Muscle layer of duodenum (tissue), 2 donors: ENCODE data around the gene PRKG1.

ENCODE experiments used
- H3K27ac ChIP-seq: one replicate; pipeline ENCODE4 v1.7.0; 2013; ENCODE audit warnings: mild to moderate bottlenecking, low read length
- H3K27me3 ChIP-seq: one replicate; pipeline ENCODE4 v1.7.0; 2013; ENCODE audit warnings: low read depth, mild to moderate bottlenecking, control low read depth, low read length
- H3K36me3 ChIP-seq, 2 donors: one replicate each; pipeline ENCODE4 v1.7.0; 2013; ENCODE audit warnings: low read length in 2 of 2, control low read depth in 1 of 2, mild to moderate bottlenecking in 1 of 2; ENCODE audit not compliant: insufficient read depth in 2 of 2, control insufficient read depth in 1 of 2
- H3K4me1 ChIP-seq, 2 donors: one replicate each; pipeline ENCODE4 v1.7.0; 2013; ENCODE audit warnings: low read length in 2 of 2, mild to moderate bottlenecking in 2 of 2, control low read depth in 1 of 2, moderate library complexity in 1 of 2; ENCODE audit not compliant: insufficient read depth in 2 of 2, control insufficient read depth in 1 of 2
- H3K4me3 ChIP-seq, 2 donors: one replicate each; pipeline ENCODE4 v1.7.0; 2013; ENCODE audit warnings: low read length in 2 of 2, low read depth in 1 of 2, mild to moderate bottlenecking in 1 of 2
- H3K9me3 ChIP-seq, 2 donors: one replicate each; pipeline ENCODE4 v1.7.0; 2013; ENCODE audit warnings: low read length in 2 of 2, control low read depth in 1 of 2, mild to moderate bottlenecking in 1 of 2; ENCODE audit not compliant: control insufficient read depth in 1 of 2
- donor health status: healthy.

PRKG1 gene

DNA sequence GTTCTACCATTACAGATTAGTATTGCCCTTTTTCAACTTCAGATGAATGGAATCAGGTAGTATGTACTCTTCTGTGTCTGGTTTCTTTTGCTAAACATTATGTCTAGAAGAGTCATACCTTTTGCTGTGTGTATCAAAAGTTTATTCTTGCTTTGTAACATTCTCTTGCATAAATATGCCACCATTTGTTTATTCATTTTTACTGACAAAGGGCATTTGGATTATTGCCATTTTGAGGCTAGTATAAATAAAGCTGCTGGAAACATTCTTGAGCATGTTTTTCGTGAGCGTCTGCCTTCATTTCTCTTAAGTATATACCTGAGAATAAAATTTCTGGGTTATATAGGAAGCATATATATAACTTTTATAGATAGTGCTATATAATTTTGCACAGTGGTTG is 746.8 kb downstream of the PRKG1 start:
- no peaks in the 10 kb centered on the region for H3K9me3 ChIP-seq
- no peaks in the 10 kb centered on the region for H3K36me3 ChIP-seq
- H3K4me1 ChIP-seq: peaks cover 0 to 3% of the 10 kb centered on the region in 2 donors
- H3K27ac ChIP-seq: no peak overlapping the region
- no peaks in the 10 kb centered on the region for H3K27me3 ChIP-seq
- no peak overlapping the region for H3K4me3 ChIP-seq

GRCh38 chr10:51821745-51822144 is 747.5 kb downstream of the PRKG1 start:
- H3K36me3 ChIP-seq: no peaks in the 10 kb centered on the region
- no peak overlapping the region for H3K27ac ChIP-seq
- no peaks in the 10 kb centered on the region for H3K9me3 ChIP-seq
- H3K4me3 ChIP-seq: no peak overlapping the region
- peaks cover 0 to 3% of the 10 kb centered on the region in 2 donors for H3K4me1 ChIP-seq
- H3K27me3 ChIP-seq: no peaks in the 10 kb centered on the region

- H3K4me1 ChIP-seq: no peaks in the 10 kb centered on the region
- H3K36me3 ChIP-seq: no peaks in the 10 kb centered on the region
- peaks cover 0 to 3% of the 10 kb centered on the region in 2 donors for H3K9me3 ChIP-seq
- no peak overlapping the region for H3K27ac ChIP-seq
- H3K4me3 ChIP-seq: no peak overlapping the region
- H3K27me3 ChIP-seq: no peaks in the 10 kb centered on the region
These were observed 758.5 kb downstream of the PRKG1 start for GRCh38 chr10:51832652-51833383.

DNA sequence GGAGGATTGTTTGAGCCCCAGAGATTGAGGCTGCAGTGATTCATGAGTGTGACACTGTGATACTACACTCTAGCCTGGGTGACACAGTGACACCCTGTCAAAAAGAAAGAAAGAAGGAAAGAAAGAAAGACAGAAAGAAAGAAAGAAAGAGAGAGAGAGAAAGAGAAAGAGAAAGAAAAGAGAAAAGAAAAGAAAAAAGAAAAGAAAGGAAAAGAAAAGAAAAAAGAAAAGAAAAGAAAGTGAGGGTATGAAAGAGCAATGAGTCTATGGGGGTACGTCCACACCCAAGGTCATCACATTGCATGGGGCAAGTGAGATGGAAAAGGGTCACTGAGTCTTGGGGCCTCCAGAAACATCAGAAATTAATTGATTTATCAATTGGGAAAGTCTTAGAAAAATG is 760.3 kb downstream of the PRKG1 start:
- Histone ChIP-seq H3K4me1 (no peaks in the 10 kb centered on the region), H3K36me3 (no peaks in the 10 kb centered on the region), H3K4me3 (no peak overlapping the region), H3K27ac (no peak overlapping the region), H3K9me3 (no peaks in the 10 kb centered on the region), H3K27me3 (no peaks in the 10 kb centered on the region)

- Histone ChIP-seq H3K36me3 (no peaks in the 10 kb centered on the region), H3K4me3 (no peak overlapping the region), H3K27ac (no peak overlapping the region), H3K27me3 (no peaks in the 10 kb centered on the region), H3K9me3 (no peaks in the 10 kb centered on the region), H3K4me1 (no peaks in the 10 kb centered on the region)
These were observed 764.2 kb downstream of the PRKG1 start for GRCh38 chr10:51838471-51838870.

- no peaks in the 10 kb centered on the region for H3K4me1 ChIP-seq
- H3K27ac ChIP-seq: no peak overlapping the region
- H3K36me3 ChIP-seq: no peaks in the 10 kb centered on the region
- no peak overlapping the region for H3K4me3 ChIP-seq
- H3K9me3 ChIP-seq: no peaks in the 10 kb centered on the region
- no peaks in the 10 kb centered on the region for H3K27me3 ChIP-seq
These were observed 769.7 kb downstream of the PRKG1 start for GRCh38 chr10:51843966-51844365.

- Histone ChIP-seq H3K27ac (no peak overlapping the region), H3K36me3 (no peaks in the 10 kb centered on the region), H3K9me3 (no peaks in the 10 kb centered on the region), H3K4me3 (no peak overlapping the region), H3K4me1 (no peaks in the 10 kb centered on the region), H3K27me3 (no peaks in the 10 kb centered on the region)
These were observed 772.7 kb downstream of the PRKG1 start for GRCh38 chr10:51846856-51847506.

DNA sequence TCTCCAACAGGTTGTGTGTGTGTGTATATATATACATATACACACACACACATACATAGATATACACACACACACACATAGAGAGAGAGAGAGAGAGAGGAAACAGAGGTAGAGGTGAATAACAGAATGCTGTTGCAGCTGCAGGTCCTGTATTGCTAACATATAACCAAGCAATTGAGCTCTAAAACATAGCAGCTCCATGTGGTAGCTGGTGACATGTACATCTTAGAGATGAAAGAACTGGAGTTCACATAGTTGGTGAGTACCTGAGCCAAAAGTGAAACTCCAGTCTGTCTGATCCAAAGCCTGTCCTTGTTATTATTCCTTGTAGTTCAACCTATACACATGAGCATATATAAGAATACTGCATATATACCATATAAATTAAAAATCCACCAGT is 778.0 kb downstream of the PRKG1 start:
- no peaks in the 10 kb centered on the region for H3K27me3 ChIP-seq
- no peak overlapping the region for H3K4me3 ChIP-seq
- H3K36me3 ChIP-seq: no peaks in the 10 kb centered on the region
- H3K4me1 ChIP-seq: no peaks in the 10 kb centered on the region
- no peaks in the 10 kb centered on the region for H3K9me3 ChIP-seq
- no peak overlapping the region for H3K27ac ChIP-seq

- no peaks in the 10 kb centered on the region for H3K36me3 ChIP-seq
- no peaks in the 10 kb centered on the region for H3K9me3 ChIP-seq
- no peaks in the 10 kb centered on the region for H3K4me1 ChIP-seq
- no peaks in the 10 kb centered on the region for H3K27me3 ChIP-seq
- no peak overlapping the region for H3K27ac ChIP-seq
- H3K4me3 ChIP-seq: no peak overlapping the region
These were observed 783.0 kb downstream of the PRKG1 start for GRCh38 chr10:51857305-51857704.

GRCh38 chr10:51860257-51860656 is 786.0 kb downstream of the PRKG1 start:
- Histone ChIP-seq H3K27me3 (no peaks in the 10 kb centered on the region), H3K4me3 (no peak overlapping the region), H3K36me3 (no peaks in the 10 kb centered on the region), H3K27ac (no peak overlapping the region), H3K9me3 (no peaks in the 10 kb centered on the region), H3K4me1 (no peaks in the 10 kb centered on the region)

- no peak overlapping the region for H3K27ac ChIP-seq
- no peaks in the 10 kb centered on the region for H3K9me3 ChIP-seq
- no peaks in the 10 kb centered on the region for H3K27me3 ChIP-seq
- no peaks in the 10 kb centered on the region for H3K36me3 ChIP-seq
- no peaks in the 10 kb centered on the region for H3K4me1 ChIP-seq
- H3K4me3 ChIP-seq: no peak overlapping the region
These were observed 786.8 kb downstream of the PRKG1 start for GRCh38 chr10:51861051-51861450.

DNA sequence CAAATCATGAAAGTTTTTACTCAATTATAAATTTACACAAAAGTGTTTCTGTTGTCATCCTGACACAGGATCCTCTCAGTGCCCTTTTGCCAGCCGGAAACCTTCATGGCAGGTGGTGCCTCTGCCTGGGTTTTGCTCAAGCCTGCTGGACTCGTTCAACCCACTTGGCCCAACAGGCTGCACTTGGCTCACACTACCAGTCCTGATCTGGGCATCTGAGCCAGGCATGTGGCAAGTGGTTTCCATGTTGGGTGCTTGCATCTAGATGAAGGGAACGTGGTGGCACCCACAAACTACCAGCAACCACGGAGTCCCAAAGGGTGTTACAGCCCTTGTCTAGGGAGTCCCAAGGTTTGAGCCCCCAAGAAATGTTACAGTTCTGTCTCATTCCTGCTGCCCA is 787.4 kb downstream of the PRKG1 start:
- Histone ChIP-seq H3K36me3 (no peaks in the 10 kb centered on the region), H3K4me1 (no peaks in the 10 kb centered on the region), H3K4me3 (no peak overlapping the region), H3K9me3 (no peaks in the 10 kb centered on the region), H3K27ac (no peak overlapping the region), H3K27me3 (no peaks in the 10 kb centered on the region)
